GM19023 (cell line): ENCODE results near the gene SNX30.

Source experiments
- ATAC-seq: cut with Tn5 transposase; IDR thresholded peaks from one replicate; pipeline ENCODE4 v1.9.1; 2021; ENCODE audit warnings: mild to moderate bottlenecking, moderate library complexity; ENCODE audit not compliant: unreplicated experiment

SNX30 gene

GRCh38 chr9:112914524-112914923 lies 164.0 kb downstream of the SNX30 start:
- no peak for ATAC-seq

- no peak for ATAC-seq
Observed at GRCh38 chr9:112917047-112917986, 166.8 kb downstream of the SNX30 start.

GRCh38 chr9:112917987-112918362 lies 167.4 kb downstream of the SNX30 start:
- no peak for ATAC-seq

GRCh38 chr9:112921549-112921948 lies 171.0 kb downstream of the SNX30 start:
- no peak for ATAC-seq
